DMS114 treated with DMSO at 0.1 percent for 48 hours (cell line): ENCODE measurements around the gene OBP2B.
"Not testable (repeated sequence)": the region's sequence is repeated elsewhere in the genome, so short reads cannot be mapped to it uniquely, and the experiment has no call there.

Experiments
- DNase-seq: peaks from one replicate; lab custom pipeline; 2025; ENCODE audit not compliant: unreplicated experiment; lab: John Stamatoyannopoulos, UW

The OBP2B gene

GRCh38 chr9:133238851-133239532 lies 29.9 kb upstream of the OBP2B start:
- DNase-seq: no peak

DNA sequence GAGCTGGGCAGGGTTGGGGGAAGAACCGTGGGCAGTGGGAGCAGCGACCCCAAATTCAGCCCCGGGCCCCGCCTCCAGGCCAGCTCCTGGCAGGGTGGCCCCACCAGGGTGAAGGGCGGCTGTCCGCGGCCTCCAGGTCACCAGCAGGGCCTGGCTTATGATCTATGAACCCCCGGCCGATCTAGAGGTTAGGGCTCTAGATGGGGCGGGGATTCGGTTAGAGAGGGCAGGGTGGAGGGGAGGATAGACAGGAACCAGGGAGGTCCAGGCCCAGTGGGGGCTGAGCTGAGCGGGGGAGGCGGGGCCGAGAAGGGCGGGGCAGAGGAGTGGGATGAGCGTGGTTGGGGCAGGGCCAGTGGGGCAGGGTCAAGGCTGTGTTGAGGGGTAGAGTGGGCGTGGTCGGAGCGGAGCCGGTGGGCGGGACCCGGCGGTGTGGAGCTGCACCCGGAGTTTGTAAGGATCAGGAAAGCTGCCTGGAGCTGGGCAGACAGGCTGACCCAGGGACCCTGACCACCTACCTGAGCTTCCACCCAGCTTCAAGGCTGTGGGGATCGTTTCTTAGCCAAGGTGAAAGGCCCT lies 29.3 kb upstream of the OBP2B start:
- DNase-seq: peak; percentile 5

DNA sequence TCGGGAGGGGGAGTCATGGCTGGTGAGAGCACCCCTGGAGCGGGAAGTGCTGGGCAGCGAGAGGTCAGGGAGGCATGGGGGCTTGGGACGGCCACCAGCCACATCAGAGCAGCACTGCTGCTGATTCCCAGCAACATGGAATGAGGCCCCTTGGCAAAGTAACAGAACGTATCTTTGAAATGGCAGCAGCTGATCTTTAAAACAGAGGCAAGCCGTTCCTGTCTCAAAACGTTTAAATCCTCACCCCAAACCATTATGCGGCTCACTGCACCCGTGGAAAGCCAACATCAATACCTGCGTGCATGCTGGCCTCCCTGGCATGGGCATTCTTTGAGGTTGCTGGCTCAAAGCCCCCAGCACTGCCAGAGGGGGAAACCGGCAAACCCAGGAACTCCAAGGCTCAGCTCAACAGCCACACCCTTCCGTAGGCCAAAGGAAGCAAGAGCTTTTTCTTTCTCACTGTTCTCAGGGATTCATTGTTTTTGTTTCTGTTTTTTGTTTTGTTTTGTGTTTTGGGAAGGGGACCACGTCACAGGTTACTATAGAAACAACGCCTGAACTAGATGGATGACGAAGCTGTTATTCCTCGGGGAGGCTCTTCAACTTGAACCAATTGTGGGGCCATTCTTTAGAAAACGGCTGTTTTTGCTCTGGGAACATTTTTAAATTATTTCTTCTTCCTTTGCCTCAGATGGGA lies 28.1 kb upstream of the OBP2B start:
- no peak for DNase-seq

- not testable (repeated sequence) for DNase-seq
These were observed 27.4 kb upstream of the OBP2B start for GRCh38 chr9:133236291-133237034.

DNA sequence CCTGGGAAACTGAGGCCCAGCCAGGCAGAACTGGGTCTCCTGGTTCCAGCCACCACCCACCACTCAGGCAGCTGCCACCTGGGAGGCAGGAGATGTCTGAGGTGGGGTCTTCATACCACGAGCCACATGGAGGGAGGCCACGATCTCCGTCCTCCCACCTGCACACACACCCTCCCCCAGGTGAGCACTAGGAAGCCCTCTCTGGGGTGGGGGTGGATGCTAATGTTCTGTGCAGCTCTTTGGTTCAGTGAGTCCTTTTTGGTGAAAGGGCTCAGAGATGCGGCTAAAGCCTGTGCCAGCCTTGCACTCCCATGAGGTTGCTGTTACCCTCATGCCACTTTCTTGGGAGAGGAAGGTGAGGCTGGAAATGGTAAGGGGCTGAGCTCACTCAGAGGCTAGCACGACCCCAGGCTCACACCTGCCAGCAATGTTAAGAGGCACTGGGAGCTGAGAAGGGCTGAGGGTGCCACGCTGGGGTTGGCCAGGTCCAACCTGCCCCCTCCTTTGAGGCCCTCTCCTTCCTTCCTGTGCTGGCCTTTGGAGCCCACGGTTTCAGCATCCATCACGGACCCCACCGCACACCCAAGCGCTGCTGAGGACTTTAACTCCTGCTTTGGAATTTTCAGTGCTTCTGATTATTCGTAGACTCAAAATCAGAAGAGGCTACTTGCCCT lies 26.6 kb upstream of the OBP2B start:
- no peak for DNase-seq

GRCh38 chr9:133234577-133235322 lies 25.7 kb upstream of the OBP2B start:
- DNase-seq: no peak

DNA sequence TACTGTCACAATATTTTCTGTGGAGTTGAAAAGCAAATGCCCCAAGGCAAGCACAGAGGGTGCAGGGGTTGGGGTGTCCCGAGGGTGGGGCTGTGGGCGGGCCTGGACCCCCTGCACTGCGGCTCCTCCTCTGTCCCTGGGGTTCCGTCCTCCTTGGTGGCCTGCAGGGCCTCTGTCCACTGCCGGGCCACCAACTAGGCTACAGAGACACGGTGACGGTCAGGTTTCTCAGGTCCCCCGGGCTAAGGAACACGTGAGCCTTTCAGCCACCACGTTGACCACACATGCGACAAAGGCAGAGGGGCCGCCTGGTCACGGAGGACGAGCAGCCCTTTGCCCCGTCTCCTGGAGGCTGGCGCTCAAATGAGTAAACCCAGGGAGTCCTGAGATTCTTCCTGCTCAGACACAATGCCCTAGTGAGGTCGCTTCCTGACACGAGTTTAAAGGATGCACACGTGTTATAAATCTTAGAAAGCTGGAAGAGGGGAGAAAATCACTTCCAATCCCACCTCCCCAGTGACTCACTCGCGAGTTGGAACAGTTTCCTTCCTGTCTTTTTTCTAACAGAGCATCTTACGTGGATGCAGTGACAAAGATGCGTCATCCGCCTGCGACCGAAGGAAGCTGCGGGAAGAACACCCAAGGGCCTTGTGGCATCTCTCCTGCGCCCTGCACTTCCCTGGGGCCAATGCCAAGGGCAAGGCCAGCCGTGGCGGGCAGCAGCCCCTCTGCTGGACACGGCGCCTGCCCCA lies 24.8 kb upstream of the OBP2B start:
- DNase-seq: no peak

DNA sequence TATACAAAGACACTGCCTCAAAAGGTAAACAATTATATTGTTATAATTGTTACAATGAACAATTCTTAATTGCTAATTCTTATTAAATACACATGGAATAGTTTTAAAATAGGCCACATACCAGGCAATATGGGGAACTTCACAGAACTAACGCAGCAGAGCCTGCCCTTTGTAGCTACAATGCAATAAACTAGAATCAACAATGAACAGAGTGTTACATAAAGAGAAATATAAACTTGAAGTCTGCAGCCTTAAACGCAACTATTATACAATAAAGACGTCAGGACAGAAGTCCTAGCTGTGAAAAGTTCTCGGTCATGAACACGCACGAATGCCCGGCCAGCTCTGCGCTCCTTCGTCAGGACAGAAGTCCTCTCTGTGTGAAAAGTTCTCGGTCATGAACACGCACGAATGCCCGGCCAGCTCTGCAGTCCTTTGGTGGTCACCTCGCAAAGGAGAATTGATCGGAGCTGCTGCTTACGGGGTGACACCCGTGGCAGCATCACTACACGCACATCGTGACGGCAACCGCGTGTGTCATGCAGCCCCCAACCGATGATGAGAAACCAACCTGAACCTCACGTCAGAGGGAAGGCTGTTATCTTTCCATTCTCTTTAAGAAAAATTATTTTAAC lies 23.0 kb upstream of the OBP2B start:
- DNase-seq: not testable (repeated sequence)

DNA sequence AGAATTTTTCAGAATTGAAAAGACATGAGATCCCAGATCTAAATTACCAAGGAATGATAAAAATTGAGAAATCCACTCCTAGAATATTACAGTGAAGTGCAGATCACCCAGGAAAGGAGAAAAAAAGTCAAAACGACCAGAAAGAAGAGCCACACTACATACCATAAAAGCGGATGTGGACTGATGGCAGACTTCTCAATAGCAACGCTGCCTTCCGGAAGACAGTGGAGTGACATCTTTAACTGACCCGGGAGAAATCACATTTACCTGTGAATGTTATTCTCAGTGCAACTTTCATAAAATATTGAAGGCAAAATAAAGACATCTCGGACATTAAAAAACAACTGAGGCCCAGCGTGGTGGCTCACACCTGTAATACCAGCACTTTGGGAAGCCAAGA lies 21.5 kb upstream of the OBP2B start:
- DNase-seq: not testable (repeated sequence)

- no peak for DNase-seq
These were observed 21.0 kb upstream of the OBP2B start for GRCh38 chr9:133230093-133230492.

GRCh38 chr9:133228474-133229193 lies 19.6 kb upstream of the OBP2B start:
- not testable (repeated sequence) for DNase-seq

DNA sequence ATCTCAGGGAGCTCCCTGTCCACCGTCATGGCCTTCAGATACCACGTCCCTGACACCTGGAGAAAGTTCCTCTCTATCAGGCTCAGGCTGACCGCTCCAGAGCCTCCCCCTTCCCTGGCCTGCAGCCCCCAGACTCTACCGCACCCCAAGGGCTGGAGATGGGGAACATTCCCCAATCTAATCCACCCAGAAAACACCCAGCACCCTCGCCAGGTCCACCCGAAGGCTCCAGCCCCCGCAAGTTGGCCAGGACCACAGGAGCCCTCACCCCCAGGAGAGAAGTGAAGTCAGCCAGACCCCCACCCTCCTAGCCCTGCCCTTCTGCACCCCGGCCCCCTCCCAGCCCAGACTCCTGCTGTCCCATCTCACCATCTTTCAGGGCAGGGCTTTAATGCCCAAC lies 18.9 kb upstream of the OBP2B start:
- not testable (repeated sequence) for DNase-seq

DNA sequence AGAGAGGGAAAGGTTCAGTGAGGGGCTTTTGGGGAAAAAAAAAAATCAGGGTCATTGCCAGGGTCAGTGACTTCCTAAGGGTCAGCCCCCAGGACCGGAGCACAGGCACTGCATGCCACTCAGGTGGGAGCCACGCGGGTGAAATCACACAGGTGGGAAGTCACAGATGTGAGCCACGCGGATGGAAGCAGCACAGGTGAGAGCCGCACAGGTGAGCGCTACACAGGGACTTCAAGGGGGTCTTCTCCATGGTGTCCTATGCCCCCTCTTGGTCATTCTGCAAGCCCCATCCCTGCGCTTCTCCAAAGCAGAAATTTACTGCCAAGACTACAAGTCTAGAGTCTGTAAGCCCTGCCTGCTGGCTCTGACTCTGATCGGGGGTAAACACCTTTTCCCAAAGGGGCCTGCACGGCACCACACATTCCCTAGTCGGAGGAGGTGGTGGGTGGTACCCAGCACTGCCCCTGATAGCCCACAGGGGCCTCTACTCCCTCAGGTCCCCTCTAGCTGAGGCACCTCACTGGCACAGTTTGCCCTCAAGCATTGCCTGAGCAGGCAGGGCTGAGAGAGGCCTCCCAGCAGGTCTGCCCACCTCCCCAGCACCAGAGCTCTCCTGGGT lies 18.3 kb upstream of the OBP2B start:
- no peak for DNase-seq

DNA sequence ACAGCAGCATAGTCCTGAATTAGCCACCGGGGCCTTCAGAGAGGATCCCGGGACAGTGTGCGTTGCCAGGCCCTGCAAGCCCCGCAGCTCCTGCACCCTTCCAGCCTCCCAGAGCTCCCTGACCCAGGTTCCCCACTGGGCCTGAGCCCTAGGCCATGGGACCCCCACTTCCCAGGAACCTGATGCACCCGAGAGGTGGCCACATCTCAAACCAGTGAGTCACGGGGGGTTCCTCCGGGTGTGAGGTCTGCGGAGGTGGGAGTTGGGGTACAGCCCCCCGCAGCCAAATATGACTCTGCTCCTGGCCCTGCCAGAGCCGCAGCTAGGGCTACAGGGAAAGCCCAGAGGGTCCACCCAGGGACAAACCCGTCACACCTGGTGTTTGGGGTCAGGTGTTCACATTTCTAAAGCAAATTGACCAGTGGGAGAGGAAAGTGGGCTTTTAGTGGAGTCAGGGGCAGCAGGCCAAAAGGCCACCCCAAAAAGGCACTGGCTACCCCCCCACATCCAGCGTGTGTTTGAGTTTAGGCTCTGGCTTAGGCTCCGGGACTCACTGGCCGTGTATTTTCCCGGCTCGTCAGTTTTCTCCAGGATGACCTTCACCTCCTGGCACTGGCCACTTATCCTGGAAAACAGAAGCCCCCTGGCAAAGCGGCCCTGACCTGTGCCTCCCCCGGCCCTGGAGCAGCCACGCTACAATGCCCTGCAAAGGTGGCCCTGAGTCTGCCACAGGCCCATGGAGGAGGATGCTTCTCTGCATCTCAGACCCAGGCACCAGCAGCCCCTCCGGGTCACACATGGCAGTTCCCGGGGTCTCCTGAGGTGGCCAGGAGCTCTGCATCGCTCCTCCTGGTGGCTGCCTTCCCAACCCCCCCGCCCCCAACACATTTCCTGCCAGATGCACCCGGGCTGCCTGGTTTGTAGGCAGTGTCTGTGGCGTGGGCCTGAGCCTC lies 17.4 kb upstream of the OBP2B start:
- DNase-seq: no peak

GRCh38 chr9:133225171-133226011 lies 16.3 kb upstream of the OBP2B start:
- DNase-seq: no peak

GRCh38 chr9:133224762-133225161 lies 15.7 kb upstream of the OBP2B start:
- DNase-seq: no peak
